Panc1 (cell line): Measurements from ENCODE around the gene ALG12. TPM values are rescaled to one million over a fixed set of nuclear protein-coding genes. Genes with fewer than 3 reads are reported as not detected.
A peak's percentile ranks its signal among the peaks of the same experiment; 100 is the strongest.

Source experiments
- ATAC-seq: fragments of 200-7000 bp; cut with Tn5 transposase; 2 replicates; pipeline ENCODE4 v1.9.1; 2020; ENCODE audit warnings: mild to moderate bottlenecking, moderate library complexity
- BruUV-seq: library from RNA; stranded (reverse); fragments of 400-500 nt; replicated peaks from 2 replicates; lab custom pipeline; 2021; lab: Mats Ljungman, UMichigan
- CTCF ChIA-PET: fragments of 300-600 bp; sonication (Branson Sonifier 250); formaldehyde crosslinking; loops from one replicate; lab custom pipeline; 2022; ENCODE audit warnings: antibody characterized with exemption; lab: Charles Lee
- POLR2A ChIA-PET: fragments of 300-600 bp; sonication (Branson Sonifier 250); formaldehyde crosslinking; loops from one replicate; lab custom pipeline; 2022; ENCODE audit warnings: antibody characterized with exemption; lab: Charles Lee
- DNase-seq: peaks from one replicate; pipeline ENCODE4 v3.0.0-alpha.2; 2010; ENCODE audit warnings: low read depth, low spot score
- H3K27ac ChIP-seq: 2 replicates; pipeline ENCODE4 v1.5.1; 2011; ENCODE audit warnings: mild to moderate bottlenecking, low read length, inconsistent platforms
- H3K27me3 ChIP-seq: fragments of 200-500 bp; sonication (Bioruptor generic); 2 replicates; pipeline ENCODE4 v1.6.0; 2014; ENCODE audit warnings: low read length, inconsistent platforms; ENCODE audit not compliant: control insufficient read depth, insufficient read depth
- H3K36me3 ChIP-seq: fragments of 200-500 bp; sonication (Bioruptor generic); 2 replicates; pipeline ENCODE4 v1.5.1; 2014; ENCODE audit warnings: inconsistent platforms, mild to moderate bottlenecking, low read length, moderate library complexity; ENCODE audit not compliant: control insufficient read depth, insufficient read depth
- H3K4me1 ChIP-seq: 2 replicates; pipeline ENCODE4 v1.5.1; 2011; ENCODE audit warnings: inconsistent platforms, mild to moderate bottlenecking, low read length, moderate library complexity; ENCODE audit not compliant: control insufficient read depth, insufficient read depth
- H3K4me3 ChIP-seq, 2 experiments: 2 replicates each; pipeline ENCODE4 v1.5.1; 2011 to 2012; ENCODE audit warnings: low read depth in 2 of 2, low read length in 2 of 2, mild to moderate bottlenecking in 2 of 2, inconsistent platforms in 1 of 2, moderate library complexity in 1 of 2
- H3K9me3 ChIP-seq: fragments of 200-500 bp; sonication (Bioruptor generic); 2 replicates; pipeline ENCODE4 v1.5.1; 2014; ENCODE audit warnings: low read depth, mild to moderate bottlenecking, inconsistent platforms, low read length, moderate library complexity; ENCODE audit not compliant: control insufficient read depth, insufficient read depth
- POLR2AphosphoS5 ChIP-seq: IDR thresholded peaks from 2 replicates; pipeline ENCODE4 v1.6.1; 2012; ENCODE audit warnings: mild to moderate bottlenecking, low read depth, low read length, moderate library complexity
- REST ChIP-seq, 2 experiments: IDR thresholded peaks; 2 replicates each; pipeline ENCODE4 v1.6.1; 2011 to 2012; ENCODE audit warnings: low read depth in 2 of 2, control low read depth in 1 of 2, low read length in 1 of 2, mild to moderate bottlenecking in 1 of 2, moderate library complexity in 1 of 2; ENCODE audit not compliant: insufficient read depth in 1 of 2
- SIN3A ChIP-seq: IDR thresholded peaks from 2 replicates; pipeline ENCODE4 v1.6.1; 2012; ENCODE audit warnings: low read depth, mild to moderate bottlenecking, low read length, moderate library complexity, borderline replicate concordance; ENCODE audit not compliant: insufficient read depth
- TCF7L2 ChIP-seq: IDR thresholded peaks from 2 replicates; pipeline ENCODE4 v1.6.1; 2011; ENCODE audit warnings: mild to moderate bottlenecking, low read depth, low read length, inconsistent platforms
- in situ Hi-C: cut with HindIII; loops from 2 replicates; pipeline ENCODE4 v1.10.0; 2016; ENCODE audit warnings: low sequenced_read_pairs, low pct_unique_long_range_greater_than_20kb
- intact Hi-C: fragments of 100-400 bp; cut with micrococcal nuclease; formaldehyde crosslinking; loops from one replicate; pipeline ENCODE4 v1.10.0; 2022; ENCODE audit not compliant: unreplicated experiment
- total RNA-seq: library from RNA; stranded (reverse); gene quantifications from one replicate; pipeline ENCODE4 v1.2.1, GENCODE V29; 2021; ENCODE audit not compliant: unreplicated experiment
- TF ChIP-seq, protein P1 (sequence below): fragments of 450-650 bp; IDR thresholded peaks from 2 replicates; pipeline ENCODE4 v1.5.1; 2017; ENCODE audit warnings: mild to moderate bottlenecking

Gene ALG12
- total RNA-seq, 1 experiment from 2014 or later, result 23.4 TPM

- no peaks in the 10 kb centered on the region for H3K36me3 ChIP-seq
- H3K27me3 ChIP-seq, result no peaks in the 10 kb centered on the region
- no peak for TF ChIP-seq SIN3A
- TF ChIP-seq, protein P1, sequence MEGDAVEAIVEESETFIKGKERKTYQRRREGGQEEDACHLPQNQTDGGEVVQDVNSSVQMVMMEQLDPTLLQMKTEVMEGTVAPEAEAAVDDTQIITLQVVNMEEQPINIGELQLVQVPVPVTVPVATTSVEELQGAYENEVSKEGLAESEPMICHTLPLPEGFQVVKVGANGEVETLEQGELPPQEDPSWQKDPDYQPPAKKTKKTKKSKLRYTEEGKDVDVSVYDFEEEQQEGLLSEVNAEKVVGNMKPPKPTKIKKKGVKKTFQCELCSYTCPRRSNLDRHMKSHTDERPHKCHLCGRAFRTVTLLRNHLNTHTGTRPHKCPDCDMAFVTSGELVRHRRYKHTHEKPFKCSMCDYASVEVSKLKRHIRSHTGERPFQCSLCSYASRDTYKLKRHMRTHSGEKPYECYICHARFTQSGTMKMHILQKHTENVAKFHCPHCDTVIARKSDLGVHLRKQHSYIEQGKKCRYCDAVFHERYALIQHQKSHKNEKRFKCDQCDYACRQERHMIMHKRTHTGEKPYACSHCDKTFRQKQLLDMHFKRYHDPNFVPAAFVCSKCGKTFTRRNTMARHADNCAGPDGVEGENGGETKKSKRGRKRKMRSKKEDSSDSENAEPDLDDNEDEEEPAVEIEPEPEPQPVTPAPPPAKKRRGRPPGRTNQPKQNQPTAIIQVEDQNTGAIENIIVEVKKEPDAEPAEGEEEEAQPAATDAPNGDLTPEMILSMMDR, result no peak
- no peak for TF ChIP-seq POLR2AphosphoS5
- no peak for TF ChIP-seq TCF7L2
- TF ChIP-seq REST (IDR thresholded peaks at IDR 0.05; ENCODE audit: insufficient read depth in 1 of 2, low read depth in 2 of 2, low read length in 1 of 2), result no peak
- in situ Hi-C loops (no loop called here), intact Hi-C loops (no loop called here)
- ChIA-PET POLR2A (no interaction called here), CTCF (no interaction called here)
- H3K4me1 ChIP-seq, result peaks cover 68% of the 10 kb centered on the region
- H3K27ac ChIP-seq, result peak overlapping the region; percentile 51
- no peak overlapping the region for H3K4me3 ChIP-seq
- DNase-seq (no peak), ATAC-seq (no peak)
- BruUV-seq, result no TSS peak
- no peaks in the 10 kb centered on the region for H3K9me3 ChIP-seq
Observed at GRCh38 chr22:49949914-49950292, 31.7 kb upstream of the ALG12 start.

- ChIA-PET CTCF (interaction anchor here (0.5 kb wide), 1 partner anchor 13 kb away, joined by 10 read pairs; no protein-coding TSS in a partner anchor), POLR2A (no interaction called here)
- in situ Hi-C loops, result no loop called here
Observed at GRCh38 chr22:49948958-49949913, 31.0 kb upstream of the ALG12 start.

More at GRCh38 chr22:49948958-49949913, 31.0 kb upstream of the ALG12 start:
- peak overlapping the region; percentile 63 for H3K27ac ChIP-seq
- no TSS peak for BruUV-seq
- intact Hi-C loops, result no loop called here
- no peak for TF ChIP-seq SIN3A
- TF ChIP-seq REST (IDR thresholded peaks at IDR 0.05; ENCODE audit: insufficient read depth in 1 of 2, low read depth in 2 of 2, low read length in 1 of 2), result no peak
- no peak for TF ChIP-seq TCF7L2
- TF ChIP-seq, protein P1, result no peak
- TF ChIP-seq POLR2AphosphoS5, result no peak
- H3K4me1 ChIP-seq, result peaks cover 65% of the 10 kb centered on the region
- no peaks in the 10 kb centered on the region for H3K27me3 ChIP-seq
- no peak overlapping the region for H3K4me3 ChIP-seq
- H3K36me3 ChIP-seq, result no peaks in the 10 kb centered on the region
- no peak for DNase-seq
- H3K9me3 ChIP-seq, result no peaks in the 10 kb centered on the region
- peak; percentile 53 for ATAC-seq
